Fibroblast of lung (primary cell): ENCODE results near the gene KCNK4.

Experiments
- EZH2 ChIP-seq: IDR thresholded peaks from 2 replicates; pipeline ENCODE4 v1.5.1; 2012; ENCODE audit warnings: low read length, control low read depth, mild to moderate bottlenecking; ENCODE audit errors: missing control alignments
- TF ChIP-seq, protein P1 (sequence below), 2 donors: IDR thresholded peaks in 1 of 2; conservative IDR thresholded peaks in 1 of 2; 1 replicate in 1 of 2; 2 replicates in 1 of 2; pipeline ENCODE4 v1.5.1; 2011 to 2012; ENCODE audit warnings: low read length in 2 of 2, control low read depth in 1 of 2, inconsistent platforms in 1 of 2, low read depth in 1 of 2, mild to moderate bottlenecking in 1 of 2

DNA sequence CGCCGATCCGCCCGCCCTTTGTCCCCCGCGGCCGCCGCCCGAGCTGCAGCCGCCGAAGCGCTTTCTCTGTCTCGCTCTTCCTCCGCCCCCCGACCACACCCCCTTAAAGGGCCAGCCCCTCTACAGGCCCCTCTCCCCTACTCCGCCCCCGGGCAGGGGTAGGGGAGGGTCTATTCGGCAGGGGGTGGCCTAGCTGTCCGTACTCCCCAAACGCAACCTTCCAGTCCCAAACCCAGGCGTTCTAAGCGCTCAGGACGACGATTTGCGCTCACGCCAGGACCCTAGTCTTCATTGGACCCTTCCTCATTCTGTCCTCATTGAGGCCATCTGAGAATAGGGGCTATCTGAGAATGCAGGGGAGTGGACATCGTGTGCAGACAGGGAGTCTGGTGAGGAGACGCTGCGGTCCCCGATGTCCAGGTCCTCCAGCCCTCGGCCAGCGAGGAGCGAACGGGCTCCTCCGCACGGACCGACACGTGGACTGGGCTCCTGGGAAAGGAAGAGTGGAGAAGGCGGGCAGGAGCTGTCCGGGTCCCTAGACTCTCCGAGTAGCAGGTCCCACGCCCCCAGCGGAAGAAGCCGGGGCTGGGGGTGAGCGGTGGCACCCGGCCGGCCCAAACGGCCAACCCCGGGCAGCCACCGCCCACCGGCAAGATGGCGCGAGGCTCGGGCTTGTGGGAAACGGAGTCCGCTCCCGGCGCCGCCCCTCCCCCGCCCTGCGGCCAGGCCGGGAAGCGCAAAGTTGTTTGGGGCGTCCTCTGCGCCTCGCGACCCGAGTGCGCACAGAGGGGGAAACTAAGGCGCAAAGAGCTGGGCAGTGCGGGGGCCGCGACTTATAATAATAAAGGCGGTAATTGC lies 44.0 kb upstream of the KCNK4 start, which contains the start of gene PPP1R14B:
- no peak for TF ChIP-seq EZH2
- TF ChIP-seq, protein P1, sequence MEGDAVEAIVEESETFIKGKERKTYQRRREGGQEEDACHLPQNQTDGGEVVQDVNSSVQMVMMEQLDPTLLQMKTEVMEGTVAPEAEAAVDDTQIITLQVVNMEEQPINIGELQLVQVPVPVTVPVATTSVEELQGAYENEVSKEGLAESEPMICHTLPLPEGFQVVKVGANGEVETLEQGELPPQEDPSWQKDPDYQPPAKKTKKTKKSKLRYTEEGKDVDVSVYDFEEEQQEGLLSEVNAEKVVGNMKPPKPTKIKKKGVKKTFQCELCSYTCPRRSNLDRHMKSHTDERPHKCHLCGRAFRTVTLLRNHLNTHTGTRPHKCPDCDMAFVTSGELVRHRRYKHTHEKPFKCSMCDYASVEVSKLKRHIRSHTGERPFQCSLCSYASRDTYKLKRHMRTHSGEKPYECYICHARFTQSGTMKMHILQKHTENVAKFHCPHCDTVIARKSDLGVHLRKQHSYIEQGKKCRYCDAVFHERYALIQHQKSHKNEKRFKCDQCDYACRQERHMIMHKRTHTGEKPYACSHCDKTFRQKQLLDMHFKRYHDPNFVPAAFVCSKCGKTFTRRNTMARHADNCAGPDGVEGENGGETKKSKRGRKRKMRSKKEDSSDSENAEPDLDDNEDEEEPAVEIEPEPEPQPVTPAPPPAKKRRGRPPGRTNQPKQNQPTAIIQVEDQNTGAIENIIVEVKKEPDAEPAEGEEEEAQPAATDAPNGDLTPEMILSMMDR (conservative IDR thresholded peaks at IDR 0.05 in 1 of 2, IDR thresholded peaks at IDR 0.05 in 1 of 2; ENCODE audit: low read depth in 1 of 2, low read length in 2 of 2), result no peak
